ENCODE results near the gene ADK.
A peak's percentile ranks its signal among the peaks of the same experiment; 100 is the strongest.

ADK gene

DNA sequence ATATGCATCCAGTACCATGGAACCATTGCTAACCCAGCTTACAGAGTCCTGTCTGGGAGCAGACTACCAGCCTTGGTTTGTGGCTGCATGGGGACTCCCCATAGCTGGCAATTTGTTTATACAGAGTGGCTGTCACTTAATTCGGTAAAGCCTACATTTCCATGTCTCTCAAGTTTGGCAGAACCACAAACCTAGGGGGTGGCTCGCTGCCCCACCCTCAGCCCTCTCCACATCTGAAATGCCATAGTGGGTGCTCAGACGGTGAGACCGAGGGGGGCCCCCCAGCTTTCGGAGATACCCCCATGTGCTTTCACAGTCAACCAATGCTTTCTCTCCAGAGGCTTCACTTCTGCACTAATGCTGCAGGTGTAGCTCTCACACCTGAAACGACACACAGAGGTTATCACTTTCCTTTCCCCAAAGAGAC lies 599.8 kb downstream of the ADK start:
- Histone ChIP-seq H3K4me2 (ENCODE audit: low read length) (peak overlapping the region; percentile 83), H3K4me3 (ENCODE audit: low read length) (peak overlapping the region; percentile 68), H3K79me2 (ENCODE audit: low read length) (no peaks in the 10 kb centered on the region), H4K20me1 (ENCODE audit: insufficient read depth, low read length) (no peaks in the 10 kb centered on the region), H3K9ac (ENCODE audit: low read length) (no peak overlapping the region), H3K36me3 (replicated peaks; ENCODE audit: low read depth, low read length) (no peaks in the 10 kb centered on the region), H3K27ac (ENCODE audit: low read length) (no peak overlapping the region), H3K9me3 (ENCODE audit: insufficient read depth, low read length) (no peaks in the 10 kb centered on the region), H3K4me1 (ENCODE audit: low read length) (peaks cover 10% of the 10 kb centered on the region), H3K27me3 (ENCODE audit: low read depth, low read length) (no peaks in the 10 kb centered on the region), H2AFZ (ENCODE audit: low read depth, low read length) (no peak overlapping the region)
- no peak for TF ChIP-seq EZH2phosphoT487 (IDR thresholded peaks at IDR 0.05; ENCODE audit: low read depth)
- TF ChIP-seq, protein P1, sequence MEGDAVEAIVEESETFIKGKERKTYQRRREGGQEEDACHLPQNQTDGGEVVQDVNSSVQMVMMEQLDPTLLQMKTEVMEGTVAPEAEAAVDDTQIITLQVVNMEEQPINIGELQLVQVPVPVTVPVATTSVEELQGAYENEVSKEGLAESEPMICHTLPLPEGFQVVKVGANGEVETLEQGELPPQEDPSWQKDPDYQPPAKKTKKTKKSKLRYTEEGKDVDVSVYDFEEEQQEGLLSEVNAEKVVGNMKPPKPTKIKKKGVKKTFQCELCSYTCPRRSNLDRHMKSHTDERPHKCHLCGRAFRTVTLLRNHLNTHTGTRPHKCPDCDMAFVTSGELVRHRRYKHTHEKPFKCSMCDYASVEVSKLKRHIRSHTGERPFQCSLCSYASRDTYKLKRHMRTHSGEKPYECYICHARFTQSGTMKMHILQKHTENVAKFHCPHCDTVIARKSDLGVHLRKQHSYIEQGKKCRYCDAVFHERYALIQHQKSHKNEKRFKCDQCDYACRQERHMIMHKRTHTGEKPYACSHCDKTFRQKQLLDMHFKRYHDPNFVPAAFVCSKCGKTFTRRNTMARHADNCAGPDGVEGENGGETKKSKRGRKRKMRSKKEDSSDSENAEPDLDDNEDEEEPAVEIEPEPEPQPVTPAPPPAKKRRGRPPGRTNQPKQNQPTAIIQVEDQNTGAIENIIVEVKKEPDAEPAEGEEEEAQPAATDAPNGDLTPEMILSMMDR (IDR thresholded peaks at IDR 0.05; ENCODE audit: low read depth, low read length) = peak; percentile 25; the same call in 1 of the 2 replicates

DNA sequence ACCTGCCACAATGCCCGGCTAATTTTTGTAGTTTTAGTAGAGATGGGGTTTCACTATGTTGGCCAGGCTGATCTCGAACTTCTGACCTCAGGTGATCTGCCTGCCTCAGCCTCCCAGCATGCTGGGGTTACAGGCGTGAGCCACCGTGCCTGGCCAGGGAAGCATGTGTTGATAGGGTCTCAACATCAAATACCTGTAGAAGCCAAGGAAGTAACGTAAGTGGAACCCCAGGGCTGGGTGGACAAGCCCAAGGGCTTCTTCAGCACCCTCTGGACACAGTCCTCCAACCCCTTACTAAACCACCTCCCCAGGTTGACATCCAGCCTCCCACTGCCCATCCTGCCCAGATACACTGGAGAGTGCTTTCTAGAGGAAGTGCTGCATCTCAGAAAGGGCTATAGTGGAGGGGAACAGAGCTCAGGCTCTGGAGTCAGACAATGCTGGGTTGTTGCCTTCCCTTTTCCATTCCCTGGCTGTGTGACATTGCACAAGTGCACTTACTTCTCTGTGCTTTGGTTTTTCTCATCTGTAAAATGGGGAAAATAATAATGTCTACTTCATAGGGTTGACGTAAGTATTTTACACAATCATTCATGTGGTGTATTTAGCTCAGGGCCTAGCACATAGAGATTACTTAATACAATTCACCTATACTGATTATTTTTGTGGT lies 601.5 kb downstream of the ADK start:
- no peak overlapping the region for H2AFZ ChIP-seq (ENCODE audit: low read depth, low read length)
- peaks cover 10% of the 10 kb centered on the region for H3K4me1 ChIP-seq (ENCODE audit: low read length)
- H3K27me3 ChIP-seq (ENCODE audit: low read depth, low read length) = no peaks in the 10 kb centered on the region
- no peaks in the 10 kb centered on the region for H4K20me1 ChIP-seq (ENCODE audit: insufficient read depth, low read length)
- H3K79me2 ChIP-seq (ENCODE audit: low read length) = no peaks in the 10 kb centered on the region
- TF ChIP-seq, protein P1 (IDR thresholded peaks at IDR 0.05; ENCODE audit: low read depth, low read length) = no peak
- TF ChIP-seq EZH2phosphoT487 (IDR thresholded peaks at IDR 0.05; ENCODE audit: low read depth) = no peak
- H3K36me3 ChIP-seq (replicated peaks; ENCODE audit: low read depth, low read length) = no peaks in the 10 kb centered on the region
- H3K9me3 ChIP-seq (ENCODE audit: insufficient read depth, low read length) = no peaks in the 10 kb centered on the region
- no peak overlapping the region for H3K9ac ChIP-seq (ENCODE audit: low read length)
- no peak overlapping the region for H3K4me2 ChIP-seq (ENCODE audit: low read length)
- H3K4me3 ChIP-seq (ENCODE audit: low read length) = no peak overlapping the region
- no peak overlapping the region for H3K27ac ChIP-seq (ENCODE audit: low read length)

DNA sequence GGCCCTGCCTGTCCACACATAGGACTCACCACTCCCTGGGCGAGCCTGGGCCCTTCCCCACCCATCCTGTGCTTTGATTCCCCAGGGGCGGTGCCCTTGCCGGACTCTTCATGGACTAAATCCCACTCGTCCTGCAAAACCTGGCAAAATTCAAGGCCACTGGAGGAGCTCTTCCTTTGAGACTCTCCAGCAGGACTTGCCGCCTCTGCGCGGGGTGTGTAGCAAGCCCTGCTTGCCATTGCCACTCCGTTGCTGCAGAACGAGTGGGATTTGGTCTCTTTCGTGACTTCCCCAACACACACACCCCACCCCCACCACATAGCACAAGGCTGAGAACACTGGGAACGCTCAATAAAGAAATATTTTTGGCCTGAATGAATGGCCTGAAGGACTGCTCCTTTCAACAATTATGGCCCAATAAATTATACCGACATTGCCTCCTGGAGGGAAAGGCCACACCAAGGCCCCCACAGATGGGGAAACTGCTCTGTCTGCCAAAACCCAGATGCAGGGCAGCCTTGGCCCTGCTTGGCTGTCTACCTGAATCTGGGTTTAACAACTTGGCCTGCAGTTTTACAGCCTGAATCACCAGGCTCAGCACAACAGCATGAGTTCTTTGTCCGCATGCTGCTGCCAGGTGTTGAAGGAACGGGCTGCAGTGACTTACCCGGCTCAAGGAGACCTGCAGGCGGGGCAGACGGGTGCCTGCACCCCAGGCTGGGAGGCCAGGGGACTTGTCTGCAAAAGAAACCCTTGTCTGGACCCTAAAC lies 602.6 kb downstream of the ADK start:
- Histone ChIP-seq H4K20me1 (ENCODE audit: insufficient read depth, low read length) (no peaks in the 10 kb centered on the region), H3K4me3 (ENCODE audit: low read length) (no peak overlapping the region), H3K27me3 (ENCODE audit: low read depth, low read length) (0 out of 2 replicates have a peak, but pooled peaks cover 2% of the 10 kb centered on the region), H3K27ac (ENCODE audit: low read length) (no peak overlapping the region), H3K9ac (ENCODE audit: low read length) (no peak overlapping the region), H3K9me3 (ENCODE audit: insufficient read depth, low read length) (no peaks in the 10 kb centered on the region), H3K4me2 (ENCODE audit: low read length) (no peak overlapping the region), H2AFZ (ENCODE audit: low read depth, low read length) (no peak overlapping the region), H3K36me3 (replicated peaks; ENCODE audit: low read depth, low read length) (no peaks in the 10 kb centered on the region), H3K79me2 (ENCODE audit: low read length) (no peaks in the 10 kb centered on the region), H3K4me1 (ENCODE audit: low read length) (peaks cover 10% of the 10 kb centered on the region)
- TF ChIP-seq, protein P1 (IDR thresholded peaks at IDR 0.05; ENCODE audit: low read depth, low read length) = no peak
- no peak for TF ChIP-seq EZH2phosphoT487 (IDR thresholded peaks at IDR 0.05; ENCODE audit: low read depth)

DNA sequence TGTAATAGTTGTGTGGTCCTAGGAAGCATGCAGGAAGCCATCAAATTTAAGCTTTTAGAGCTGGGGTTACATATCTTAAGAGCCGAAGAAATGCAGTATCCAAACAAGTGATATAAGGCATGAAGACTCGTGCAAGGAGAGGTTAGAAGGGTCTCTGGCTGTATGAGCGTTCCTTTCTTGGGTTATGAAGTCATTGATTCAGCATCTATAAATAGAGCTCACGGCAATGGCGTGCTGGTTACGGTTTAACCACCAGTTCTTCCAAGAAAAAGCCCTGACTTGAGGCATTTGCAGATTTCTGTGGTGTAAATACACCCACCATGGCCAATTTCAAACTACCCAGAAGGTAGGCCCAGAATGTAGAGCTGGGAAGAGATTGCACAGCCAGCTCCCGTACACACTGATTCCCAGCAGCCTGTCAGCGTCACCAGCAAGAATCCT lies 603.4 kb downstream of the ADK start:
- Histone ChIP-seq H4K20me1 (ENCODE audit: insufficient read depth, low read length) (no peaks in the 10 kb centered on the region), H3K36me3 (replicated peaks; ENCODE audit: low read depth, low read length) (no peaks in the 10 kb centered on the region), H3K27ac (ENCODE audit: low read length) (no peak overlapping the region), H3K9ac (ENCODE audit: low read length) (no peak overlapping the region), H3K4me3 (ENCODE audit: low read length) (no peak overlapping the region), H3K4me1 (ENCODE audit: low read length) (peaks cover 10% of the 10 kb centered on the region), H3K4me2 (ENCODE audit: low read length) (no peak overlapping the region), H3K9me3 (ENCODE audit: insufficient read depth, low read length) (no peaks in the 10 kb centered on the region), H3K79me2 (ENCODE audit: low read length) (no peaks in the 10 kb centered on the region), H2AFZ (ENCODE audit: low read depth, low read length) (no peak overlapping the region), H3K27me3 (ENCODE audit: low read depth, low read length) (0 out of 2 replicates have a peak, but pooled peaks cover 2% of the 10 kb centered on the region)
- TF ChIP-seq, protein P1 (IDR thresholded peaks at IDR 0.05; ENCODE audit: low read depth, low read length) = no peak
- no peak for TF ChIP-seq EZH2phosphoT487 (IDR thresholded peaks at IDR 0.05; ENCODE audit: low read depth)

All from OCI-LY3 (cell line).